Caco-2 (cell line): ENCODE results near the gene MTERF4. TPM values are rescaled to one million over a fixed set of nuclear protein-coding genes. Genes with fewer than 3 reads are reported as not detected.

ENCODE experiments used
- BruUV-seq: library from RNA; stranded (reverse); fragments of 400-500 nt; replicated peaks from 2 replicates; lab custom pipeline; 2021; lab: Mats Ljungman, UMichigan
- CTCF ChIA-PET: fragments of 300-600 bp; sonication (Branson Sonifier 250); formaldehyde crosslinking; loops from one replicate; lab custom pipeline; 2022; ENCODE audit warnings: antibody characterized with exemption; lab: Charles Lee
- POLR2A ChIA-PET: fragments of 300-600 bp; sonication (Branson Sonifier 250); formaldehyde crosslinking; loops from one replicate; lab custom pipeline; 2022; ENCODE audit warnings: antibody characterized with exemption; lab: Charles Lee
- DNase-seq, 2 experiments: peaks; one replicate each; pipeline versions ENCODE4 v3.0.0 to v3.0.0-alpha.2; 2020 to 2022
- H3K27me3 ChIP-seq: replicated peaks from 2 replicates; pipeline ENCODE4 v1.6.0; 2011; ENCODE audit warnings: low read length; ENCODE audit not compliant: control insufficient read depth, insufficient read depth
- H3K36me3 ChIP-seq: 2 replicates; pipeline ENCODE4 v1.5.1; 2011; ENCODE audit warnings: low read length; ENCODE audit not compliant: control insufficient read depth, insufficient read depth
- H3K4me1 ChIP-seq: fragments of 250-450 bp; sonication (Bioruptor Pico); 2 replicates; pipeline ENCODE4 v1.5.1; 2020; ENCODE audit warnings: mild to moderate bottlenecking
- H3K4me3 ChIP-seq: 2 replicates; pipeline ENCODE4 v1.5.1; 2011; ENCODE audit warnings: low read depth, mild to moderate bottlenecking, control low read depth, low read length
- H3K9me3 ChIP-seq: fragments of 250-450 bp; sonication (Bioruptor Pico); 2 replicates; pipeline ENCODE4 v1.5.1; 2020; ENCODE audit warnings: mild to moderate bottlenecking, moderate library complexity
- H3K27ac Mint-ChIP-seq: one replicate; pipeline ENCODE4 v1.8.0; 2022; ENCODE audit warnings: mixed read lengths; ENCODE audit not compliant: unreplicated experiment
- H3K27me3 Mint-ChIP-seq: one replicate; pipeline ENCODE4 v1.8.0; 2022; ENCODE audit warnings: mixed read lengths; ENCODE audit not compliant: insufficient read depth, unreplicated experiment
- H3K36me3 Mint-ChIP-seq: one replicate; pipeline ENCODE4 v1.8.0; 2022; ENCODE audit warnings: mild to moderate bottlenecking, mixed read lengths; ENCODE audit not compliant: insufficient read depth, unreplicated experiment
- H3K4me1 Mint-ChIP-seq: one replicate; pipeline ENCODE4 v1.8.0; 2022; ENCODE audit warnings: low read depth, mixed read lengths; ENCODE audit not compliant: unreplicated experiment
- H3K4me3 Mint-ChIP-seq: one replicate; pipeline ENCODE4 v1.8.0; 2022; ENCODE audit warnings: mild to moderate bottlenecking, moderate library complexity, mixed read lengths; ENCODE audit not compliant: unreplicated experiment
- H3K9me3 Mint-ChIP-seq: one replicate; pipeline ENCODE4 v1.8.0; 2022; ENCODE audit warnings: mixed read lengths; ENCODE audit not compliant: unreplicated experiment
- CTCF ChIP-seq, 2 experiments: fragments of 200-600 bp in 1 of 2; IDR thresholded peaks; 1 replicate in 1 of 2; 2 replicates in 1 of 2; pipeline versions ENCODE4 v1.5.1 to v1.8.0; 2011 to 2022; ENCODE audit warnings: antibody characterized with exemption in 1 of 2, control low read depth in 1 of 2, inconsistent platforms in 1 of 2, low read depth in 1 of 2, low read length in 1 of 2, mild to moderate bottlenecking in 1 of 2, moderate library complexity in 1 of 2; ENCODE audit not compliant: insufficient read depth in 1 of 2, severe bottlenecking in 1 of 2, unreplicated experiment in 1 of 2
- intact Hi-C: fragments of 100-400 bp; cut with micrococcal nuclease; formaldehyde crosslinking; loops from one replicate; pipeline ENCODE4 v1.10.0; 2022; ENCODE audit not compliant: unreplicated experiment
- total RNA-seq: library from RNA; stranded (reverse); gene quantifications from 2 replicates; pipeline ENCODE4 v1.2.3, GENCODE V29; 2022

MTERF4 gene
- total RNA-seq, 1 experiment from 2014 or later = 22.2 TPM

DNA sequence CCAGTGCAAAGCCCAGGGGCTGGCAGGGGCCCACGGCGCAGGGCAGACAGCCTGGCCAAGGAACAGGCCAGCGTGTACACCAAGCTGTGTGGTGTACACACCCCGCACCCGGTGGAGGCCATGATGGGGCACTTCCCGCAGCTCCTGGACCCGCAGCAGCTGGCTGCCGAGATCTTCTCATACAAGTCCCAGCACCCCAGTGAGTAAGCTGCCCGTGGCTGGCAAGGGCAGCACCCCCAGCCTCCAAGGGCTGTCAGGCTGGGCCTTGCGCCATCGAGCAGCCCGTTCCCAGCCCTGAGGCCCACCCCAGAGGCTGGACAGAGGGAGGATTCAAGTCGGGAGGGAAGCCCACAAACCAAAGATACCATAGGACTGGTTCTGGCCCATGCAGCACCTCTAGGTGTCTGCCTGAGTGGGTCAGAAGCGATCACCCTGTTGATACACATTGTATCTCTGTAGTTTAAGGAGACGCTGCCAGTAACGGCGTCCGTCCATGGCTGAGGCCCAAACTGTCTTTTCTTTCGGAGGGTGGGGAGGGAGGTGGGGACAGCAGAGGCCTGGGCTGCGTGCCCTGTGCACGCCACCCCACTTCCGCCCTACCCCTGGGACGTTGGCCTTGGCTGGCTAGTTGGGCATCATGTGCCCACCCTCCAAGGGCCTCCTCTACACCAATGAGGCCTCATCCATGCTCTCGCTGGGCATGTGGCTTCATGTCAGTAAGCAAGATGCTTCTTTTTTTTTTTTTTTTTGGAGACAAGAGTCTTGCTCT, 16.8 kb upstream of the MTERF4 start:
- H3K9me3 ChIP-seq = no peaks in the 10 kb centered on the region
- Mint-ChIP-seq H3K4me1 (no peaks in the 10 kb centered on the region), H3K27me3 (no peaks in the 10 kb centered on the region), H3K27ac (no peak overlapping the region), H3K36me3 (peaks cover 10% of the 10 kb centered on the region), H3K9me3 (no peaks in the 10 kb centered on the region), H3K4me3 (no peak overlapping the region)
- BruUV-seq = no TSS peak
- intact Hi-C loops = no loop called here
- ChIA-PET POLR2A (no interaction called here), CTCF (no interaction called here)
- no peaks in the 10 kb centered on the region for H3K4me1 ChIP-seq
- H3K27me3 ChIP-seq = no peaks in the 10 kb centered on the region
- DNase-seq = no peak
- TF ChIP-seq CTCF (IDR thresholded peaks at IDR 0.05; ENCODE audit: insufficient read depth in 1 of 2, low read depth in 1 of 2, low read length in 1 of 2, severe bottlenecking in 1 of 2, unreplicated experiment in 1 of 2) = no peak
- no peak overlapping the region for H3K4me3 ChIP-seq
- H3K36me3 ChIP-seq = no peaks in the 10 kb centered on the region

- H3K4me1 ChIP-seq = no peaks in the 10 kb centered on the region
- ChIA-PET CTCF (no interaction called here), POLR2A (no interaction called here)
- Mint-ChIP-seq H3K4me3 (no peak overlapping the region), H3K9me3 (no peaks in the 10 kb centered on the region), H3K4me1 (no peaks in the 10 kb centered on the region), H3K36me3 (peaks cover 10% of the 10 kb centered on the region), H3K27me3 (no peaks in the 10 kb centered on the region), H3K27ac (no peak overlapping the region)
- TF ChIP-seq CTCF (IDR thresholded peaks at IDR 0.05; ENCODE audit: insufficient read depth in 1 of 2, low read depth in 1 of 2, low read length in 1 of 2, severe bottlenecking in 1 of 2, unreplicated experiment in 1 of 2) = no peak
- BruUV-seq = no TSS peak
- DNase-seq = no peak
- H3K27me3 ChIP-seq = no peaks in the 10 kb centered on the region
- no peak overlapping the region for H3K4me3 ChIP-seq
- intact Hi-C loops = no loop called here
- H3K36me3 ChIP-seq = no peaks in the 10 kb centered on the region
- no peaks in the 10 kb centered on the region for H3K9me3 ChIP-seq
These were observed 14.8 kb upstream of the MTERF4 start for GRCh38 chr2:241116606-241117560.

- intact Hi-C loops = no loop called here
- no peaks in the 10 kb centered on the region for H3K36me3 ChIP-seq
These were observed 13.3 kb upstream of the MTERF4 start for GRCh38 chr2:241115361-241115760.

More at GRCh38 chr2:241115361-241115760, 13.3 kb upstream of the MTERF4 start:
- ChIA-PET CTCF (no interaction called here), POLR2A (no interaction called here)
- H3K27me3 Mint-ChIP-seq = no peaks in the 10 kb centered on the region
- no TSS peak for BruUV-seq
- H3K36me3 Mint-ChIP-seq = peaks cover 7% of the 10 kb centered on the region
- H3K9me3 Mint-ChIP-seq = no peaks in the 10 kb centered on the region
- H3K4me3 ChIP-seq = no peak overlapping the region
- no peaks in the 10 kb centered on the region for H3K4me1 ChIP-seq
- no peak for TF ChIP-seq CTCF (IDR thresholded peaks at IDR 0.05; ENCODE audit: insufficient read depth in 1 of 2, low read depth in 1 of 2, low read length in 1 of 2, severe bottlenecking in 1 of 2, unreplicated experiment in 1 of 2)
- no peak overlapping the region for H3K27ac Mint-ChIP-seq
- no peaks in the 10 kb centered on the region for H3K4me1 Mint-ChIP-seq
- no peaks in the 10 kb centered on the region for H3K9me3 ChIP-seq
- H3K4me3 Mint-ChIP-seq = no peak overlapping the region
- H3K27me3 ChIP-seq = no peaks in the 10 kb centered on the region
- DNase-seq = no peak
